Measurements from ENCODE around the gene IFIH1. TPM values are rescaled to one million over a fixed set of nuclear protein-coding genes. Genes with fewer than 3 reads are reported as not detected.

IFIH1 gene
- total RNA-seq, 1 donor: 7.7 TPM

DNA sequence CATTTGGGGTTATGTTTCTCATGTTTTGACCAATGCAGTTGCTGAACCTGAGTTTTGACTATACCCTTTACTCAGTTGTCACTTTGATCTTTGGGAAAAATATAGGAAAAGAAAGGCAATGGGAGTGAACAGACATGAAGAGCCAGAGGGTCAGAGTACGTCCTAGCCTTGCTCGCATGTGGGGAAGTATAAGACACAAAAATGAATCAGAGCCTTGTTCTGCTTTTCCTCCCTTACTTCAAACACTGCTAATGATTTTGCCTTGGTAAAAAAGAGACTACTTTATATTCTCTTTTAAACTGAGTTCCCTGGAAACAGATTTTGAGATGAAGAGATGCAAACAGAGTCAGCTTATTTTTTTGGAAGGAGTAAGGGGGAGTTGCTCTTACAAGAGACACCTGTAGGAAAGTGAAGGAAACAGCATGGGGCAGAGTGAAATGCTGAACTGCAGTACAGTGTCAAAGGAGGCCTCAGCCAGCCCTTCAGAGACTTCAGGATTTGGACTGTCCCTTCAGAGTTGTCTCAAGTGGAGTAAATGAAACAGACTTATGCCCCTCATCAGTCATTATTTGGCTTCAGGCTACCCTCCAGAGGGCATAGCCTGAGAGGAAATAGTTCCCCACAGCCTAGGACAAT is 64.1 kb downstream of the IFIH1 start:
- H3K4me3 ChIP-seq (ENCODE audit: low read depth, low read length): no peak overlapping the region
- DNase-seq (ENCODE audit: low read depth): no peak
- TF ChIP-seq, protein P1, sequence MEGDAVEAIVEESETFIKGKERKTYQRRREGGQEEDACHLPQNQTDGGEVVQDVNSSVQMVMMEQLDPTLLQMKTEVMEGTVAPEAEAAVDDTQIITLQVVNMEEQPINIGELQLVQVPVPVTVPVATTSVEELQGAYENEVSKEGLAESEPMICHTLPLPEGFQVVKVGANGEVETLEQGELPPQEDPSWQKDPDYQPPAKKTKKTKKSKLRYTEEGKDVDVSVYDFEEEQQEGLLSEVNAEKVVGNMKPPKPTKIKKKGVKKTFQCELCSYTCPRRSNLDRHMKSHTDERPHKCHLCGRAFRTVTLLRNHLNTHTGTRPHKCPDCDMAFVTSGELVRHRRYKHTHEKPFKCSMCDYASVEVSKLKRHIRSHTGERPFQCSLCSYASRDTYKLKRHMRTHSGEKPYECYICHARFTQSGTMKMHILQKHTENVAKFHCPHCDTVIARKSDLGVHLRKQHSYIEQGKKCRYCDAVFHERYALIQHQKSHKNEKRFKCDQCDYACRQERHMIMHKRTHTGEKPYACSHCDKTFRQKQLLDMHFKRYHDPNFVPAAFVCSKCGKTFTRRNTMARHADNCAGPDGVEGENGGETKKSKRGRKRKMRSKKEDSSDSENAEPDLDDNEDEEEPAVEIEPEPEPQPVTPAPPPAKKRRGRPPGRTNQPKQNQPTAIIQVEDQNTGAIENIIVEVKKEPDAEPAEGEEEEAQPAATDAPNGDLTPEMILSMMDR (IDR thresholded peaks at IDR 0.05; ENCODE audit: insufficient read depth, low read length): no peak

DNA sequence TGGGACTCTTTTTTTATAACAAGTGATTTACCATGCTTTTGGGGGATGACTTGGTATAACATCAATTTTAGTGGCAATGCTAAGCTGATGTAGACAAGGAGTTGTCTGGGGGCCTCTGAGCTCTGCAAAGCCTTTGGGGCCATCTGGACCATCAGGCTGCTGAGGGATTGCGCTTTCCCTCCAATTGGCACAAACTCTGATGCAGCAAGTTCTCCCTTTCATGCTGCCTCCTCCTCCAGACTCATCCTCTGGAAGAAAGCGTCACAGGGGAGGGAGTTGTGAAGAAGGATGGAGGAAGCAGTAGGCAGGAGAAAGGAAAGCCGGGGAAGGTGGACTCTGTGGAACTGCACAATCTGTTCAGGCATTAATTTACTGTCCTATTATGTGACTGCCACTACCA is 65.0 kb downstream of the IFIH1 start:
- TF ChIP-seq, protein P1 (IDR thresholded peaks at IDR 0.05; ENCODE audit: insufficient read depth, low read length): no peak
- H3K4me3 ChIP-seq (ENCODE audit: low read depth, low read length): no peak overlapping the region
- DNase-seq (ENCODE audit: low read depth): no peak

DNA sequence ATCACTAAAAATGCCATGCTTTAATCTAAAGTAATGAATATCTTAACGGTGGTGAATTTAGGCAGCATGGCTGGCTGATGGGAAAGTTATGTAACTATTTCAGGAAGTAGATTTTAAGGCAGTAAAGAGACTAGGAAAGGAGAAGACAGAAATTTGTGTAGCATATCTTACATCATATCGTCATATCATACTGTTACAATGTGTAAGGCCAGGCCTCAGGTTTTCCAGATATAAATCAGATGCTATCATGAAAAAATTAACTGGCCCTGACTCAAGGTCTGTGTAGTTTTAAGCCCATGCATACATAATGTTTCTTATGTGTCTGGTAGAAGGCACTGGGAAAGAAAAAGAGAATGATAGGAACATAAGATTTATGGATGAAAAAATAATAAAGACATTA is 66.3 kb downstream of the IFIH1 start:
- H3K4me3 ChIP-seq (ENCODE audit: low read depth, low read length): no peak overlapping the region
- TF ChIP-seq, protein P1 (IDR thresholded peaks at IDR 0.05; ENCODE audit: insufficient read depth, low read length): no peak
- no peak for DNase-seq (ENCODE audit: low read depth)

DNA sequence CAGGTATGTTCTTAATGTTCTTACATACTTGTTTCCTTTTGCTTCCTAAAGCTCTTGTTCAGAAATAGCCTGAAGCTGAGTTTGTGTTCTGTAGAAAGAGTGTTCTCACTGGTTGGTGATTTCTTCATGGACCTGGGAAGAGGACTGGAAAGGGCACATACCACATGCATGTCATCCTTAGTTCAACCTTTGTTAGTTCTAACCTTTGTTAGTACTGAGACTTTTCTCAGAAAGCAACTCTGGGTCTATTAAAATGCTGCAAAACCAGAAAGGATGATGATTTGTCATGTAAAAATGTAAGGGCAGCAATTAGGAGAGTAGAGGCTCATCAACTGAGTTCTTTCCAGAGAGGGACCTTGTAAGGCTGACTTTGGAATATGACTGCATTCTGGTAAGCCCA is 72.7 kb downstream of the IFIH1 start:
- TF ChIP-seq, protein P1 (IDR thresholded peaks at IDR 0.05; ENCODE audit: insufficient read depth, low read length): no peak
- peak; percentile 35 for DNase-seq (ENCODE audit: low read depth)

DNA sequence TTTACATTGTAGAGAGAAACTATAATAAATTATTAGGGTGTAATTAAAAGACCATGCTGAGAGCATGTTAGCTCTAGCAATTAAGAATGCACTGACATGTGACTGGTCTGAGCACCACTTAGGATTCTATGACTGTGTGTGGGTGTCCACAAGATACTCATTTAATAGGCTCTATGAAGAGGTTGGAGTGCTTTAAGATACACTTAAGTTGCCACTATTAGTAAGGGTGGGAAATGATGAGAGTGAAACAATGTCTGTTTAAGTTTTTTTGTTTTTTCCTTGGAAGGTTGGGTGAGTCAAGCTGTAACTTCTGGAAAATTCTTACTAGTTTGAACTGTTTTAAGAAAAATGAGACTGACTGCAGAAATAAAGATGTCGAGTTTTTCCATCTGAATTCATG is 73.4 kb downstream of the IFIH1 start:
- H3K4me3 ChIP-seq (ENCODE audit: low read depth, low read length): no peak overlapping the region
- DNase-seq (ENCODE audit: low read depth): peak; percentile 46
- TF ChIP-seq, protein P1 (IDR thresholded peaks at IDR 0.05; ENCODE audit: insufficient read depth, low read length): no peak

More for the DNA sequence above, 72.7 kb downstream of the IFIH1 start:
- no peak overlapping the region for H3K4me3 ChIP-seq (ENCODE audit: low read depth, low read length)

DNA sequence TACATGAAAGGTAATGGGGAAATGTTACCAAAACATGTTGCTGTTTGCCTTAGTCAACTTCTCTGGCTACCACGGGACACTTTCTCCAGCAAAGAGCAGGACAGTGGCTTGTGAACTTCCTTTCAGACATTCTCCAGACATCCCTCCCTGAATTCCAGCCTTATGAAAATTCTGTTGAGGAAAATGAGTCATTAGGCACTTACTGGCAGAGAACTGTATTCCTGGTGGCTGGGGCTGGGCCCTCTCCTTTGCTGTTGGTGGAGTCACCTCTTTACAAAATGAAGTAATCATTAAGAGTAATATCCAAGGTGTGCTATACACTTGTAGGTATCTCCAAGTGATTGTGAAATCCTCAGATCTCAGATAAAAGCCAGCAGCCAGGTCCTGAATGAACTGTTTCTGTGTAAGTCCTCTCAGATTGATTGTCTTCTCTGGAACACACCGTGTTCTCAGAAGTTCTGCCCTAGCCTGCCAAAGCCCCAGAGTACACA is 73.9 kb downstream of the IFIH1 start:
- DNase-seq (ENCODE audit: low read depth): peak; percentile 93
- TF ChIP-seq, protein P1 (IDR thresholded peaks at IDR 0.05; ENCODE audit: insufficient read depth, low read length): no peak
- peak overlapping the region; percentile 6 for H3K4me3 ChIP-seq (ENCODE audit: low read depth, low read length)

DNA sequence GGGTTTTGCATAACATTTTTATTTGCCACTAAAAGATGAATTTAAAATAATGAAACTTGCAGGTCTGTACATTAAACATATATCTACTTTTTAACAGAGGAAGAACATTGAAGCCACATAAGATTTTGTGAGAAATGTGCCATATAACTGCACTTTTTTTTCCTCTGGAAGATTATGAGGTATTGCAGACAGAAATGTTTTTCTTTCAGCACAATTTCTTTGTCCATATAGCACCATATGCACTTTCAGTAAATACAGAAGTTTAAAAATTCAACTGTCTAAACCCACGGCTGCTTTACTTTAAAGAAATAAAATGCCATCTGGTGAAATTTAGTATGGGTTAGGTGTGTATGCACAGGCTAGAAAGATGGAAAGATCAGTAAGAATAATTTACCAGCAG is 74.8 kb downstream of the IFIH1 start:
- no peak for DNase-seq (ENCODE audit: low read depth)
- TF ChIP-seq, protein P1 (IDR thresholded peaks at IDR 0.05; ENCODE audit: insufficient read depth, low read length): no peak
- H3K4me3 ChIP-seq (ENCODE audit: low read depth, low read length): no peak overlapping the region
